NCI-H2081 (cell line): ENCODE measurements around the gene SIK2.
A peak's percentile ranks its signal among the peaks of the same experiment; 100 is the strongest.

Experiments used
- DNase-seq, 2 experiments: peaks; one replicate each; lab custom pipeline; 2025; lab: John Stamatoyannopoulos, UW

Gene SIK2

GRCh38 chr11:111601979-111602864 is at the start of gene SIK2:
TSS of gene SIK2 (plus strand) at chr11:111602449. CDS start at chr11:111602564, 115 bp downstream.
- DNase-seq: peak; percentile 98

- no peak for DNase-seq
These were observed 47.7 kb upstream of the SIK2 start for GRCh38 chr11:111554532-111554931.

DNA sequence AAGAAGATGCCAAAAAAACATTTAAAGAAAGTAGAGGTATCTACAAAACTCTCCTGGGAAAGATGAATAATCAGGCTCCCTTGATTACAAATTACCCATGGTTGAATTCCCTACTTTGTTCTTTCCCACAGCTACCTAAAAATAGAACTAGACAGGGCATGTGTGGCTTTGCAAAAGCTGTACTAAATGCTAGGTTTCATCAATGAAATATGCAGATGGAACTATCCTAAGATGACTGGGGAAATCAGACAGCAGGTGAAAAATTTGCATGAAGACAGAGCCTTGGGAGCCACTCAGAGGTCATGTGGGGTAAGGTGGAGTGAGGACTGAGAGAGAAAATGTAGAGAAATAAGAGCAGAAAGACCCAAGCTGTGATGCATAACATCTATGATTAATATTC is 47.0 kb upstream of the SIK2 start:
- no peak for DNase-seq

DNA sequence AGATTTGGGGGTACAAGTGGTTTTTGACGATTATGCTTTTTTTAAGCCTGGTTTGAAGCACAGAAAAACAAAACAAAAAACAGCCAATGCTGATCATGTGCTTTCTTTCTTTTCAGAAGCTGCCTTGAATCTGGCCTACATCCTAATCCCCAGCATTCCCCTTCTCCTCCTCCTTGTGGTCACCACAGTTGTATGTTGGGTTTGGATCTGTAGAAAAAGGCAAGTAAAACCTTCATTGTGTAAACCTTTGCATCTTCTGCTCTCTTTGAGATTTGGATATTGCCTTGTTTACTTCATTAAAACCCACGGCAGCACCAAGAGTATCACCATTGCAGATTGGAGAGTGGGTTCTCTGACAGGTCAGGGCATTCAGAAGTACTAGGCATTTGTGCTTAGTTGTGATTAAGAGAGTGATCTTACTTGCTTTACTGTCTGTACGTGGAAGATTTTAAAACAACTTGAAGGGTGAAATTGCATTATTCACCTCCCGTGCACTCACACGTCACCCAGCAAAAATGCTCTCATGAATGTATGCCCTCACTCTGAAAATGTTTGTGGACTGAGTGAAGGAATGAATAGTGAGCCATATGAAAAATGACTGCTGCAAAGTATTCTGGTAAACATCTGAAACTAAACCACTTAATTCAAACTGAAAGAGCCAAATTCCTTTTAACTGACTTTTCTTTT is 44.7 kb upstream of the SIK2 start:
- no peak for DNase-seq

DNA sequence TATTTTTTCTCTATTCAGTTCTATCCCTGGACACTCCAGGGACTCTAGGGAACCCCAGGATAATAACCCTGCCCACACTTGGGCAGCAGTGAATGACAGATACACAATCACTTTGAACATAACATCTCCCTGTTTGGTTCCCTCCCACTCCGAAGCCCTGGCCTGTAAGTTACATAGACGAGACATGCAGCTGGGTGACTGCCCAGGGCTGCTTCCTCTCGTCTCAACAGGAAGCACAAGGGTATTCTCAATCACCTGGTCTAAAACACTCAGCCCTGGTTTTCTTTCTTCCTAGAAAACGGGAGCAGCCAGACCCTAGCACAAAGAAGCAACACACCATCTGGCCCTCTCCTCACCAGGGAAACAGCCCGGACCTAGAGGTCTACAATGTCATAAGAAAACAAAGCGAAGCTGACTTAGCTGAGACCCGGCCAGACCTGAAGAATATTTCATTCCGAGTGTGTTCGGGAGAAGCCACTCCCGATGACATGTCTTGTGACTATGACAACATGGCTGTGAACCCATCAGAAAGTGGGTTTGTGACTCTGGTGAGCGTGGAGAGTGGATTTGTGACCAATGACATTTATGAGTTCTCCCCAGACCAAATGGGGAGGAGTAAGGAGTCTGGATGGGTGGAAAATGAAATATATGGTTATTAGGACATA is 42.3 kb upstream of the SIK2 start:
- DNase-seq: no peak

GRCh38 chr11:111560800-111561199 is 41.4 kb upstream of the SIK2 start:
- no peak for DNase-seq

DNA sequence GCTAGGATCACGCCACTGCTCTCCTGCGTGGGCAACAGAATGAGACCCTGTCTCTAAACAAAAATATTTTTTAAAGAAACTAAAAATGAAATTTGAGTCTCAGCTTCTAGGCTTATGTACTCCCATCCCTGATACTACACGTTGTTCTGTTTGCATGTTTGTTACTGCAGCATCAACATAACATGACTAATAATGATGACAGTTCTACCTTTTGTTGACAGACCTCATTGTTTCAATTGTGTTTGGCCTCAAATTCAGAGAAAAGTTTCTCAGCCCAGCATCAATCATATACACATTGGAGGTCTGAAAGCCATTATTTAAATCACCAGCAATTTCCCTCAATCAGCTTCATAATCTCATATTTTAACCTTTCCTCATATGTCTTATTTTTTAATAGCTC is 40.9 kb upstream of the SIK2 start:
- DNase-seq: no peak

DNA sequence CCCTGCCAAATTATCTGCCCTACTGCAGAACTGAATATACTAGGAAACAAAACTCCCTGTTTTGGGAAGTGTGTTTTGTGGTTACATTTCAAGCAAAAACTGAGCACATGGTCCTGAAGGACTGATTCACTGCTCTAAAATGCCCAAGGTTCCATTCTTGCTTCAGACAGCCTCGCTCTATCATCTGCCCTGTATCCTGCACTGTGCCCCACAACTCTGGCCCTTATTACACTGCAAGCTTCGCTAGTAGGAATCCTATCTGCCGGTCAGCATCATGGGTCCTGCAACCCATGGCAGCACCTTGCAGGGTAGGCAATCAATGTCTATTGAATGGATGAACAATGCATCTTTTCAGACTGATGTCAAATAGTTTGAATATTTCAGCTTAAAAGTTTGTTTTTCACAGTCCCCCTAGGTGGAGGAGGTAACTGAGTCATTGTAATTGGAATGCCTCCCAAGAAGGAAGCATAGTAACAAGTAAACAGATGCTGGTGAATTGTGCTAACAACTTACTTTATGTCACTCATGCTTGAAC is 40.4 kb upstream of the SIK2 start:
- no peak for DNase-seq

DNA sequence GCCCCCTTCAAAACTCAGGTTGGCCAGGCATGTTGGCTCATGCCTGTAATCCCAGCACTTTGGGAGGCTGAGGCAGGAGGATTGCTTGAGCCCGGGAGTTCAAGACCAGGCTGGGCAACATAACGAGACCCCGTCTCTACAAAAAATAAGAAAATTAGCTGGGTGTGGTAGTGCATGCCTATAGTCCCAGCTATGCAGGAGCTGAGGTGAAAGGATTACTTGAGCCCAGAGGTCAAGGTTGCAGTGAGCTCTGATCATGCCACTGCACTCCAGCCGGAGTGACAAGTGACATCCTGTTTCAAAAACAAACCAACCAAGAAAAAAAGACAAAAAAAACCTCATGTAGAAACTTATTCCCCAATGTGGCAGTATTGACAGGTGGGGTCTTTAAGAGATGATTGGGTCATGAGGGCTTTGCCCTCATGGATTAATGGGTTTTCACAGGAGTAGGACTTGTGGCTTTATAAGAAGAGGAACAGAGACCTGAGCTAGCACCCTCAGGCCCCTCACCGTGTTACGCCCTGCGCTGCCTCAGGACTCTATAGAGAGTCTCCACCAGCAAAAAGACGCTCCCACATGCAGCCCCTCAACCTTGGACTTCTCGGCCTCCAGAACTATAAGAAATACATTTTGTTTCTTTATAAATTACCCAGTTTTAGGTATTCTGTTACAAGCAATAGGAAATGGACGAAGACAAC is 39.4 kb upstream of the SIK2 start:
- DNase-seq: no peak

DNA sequence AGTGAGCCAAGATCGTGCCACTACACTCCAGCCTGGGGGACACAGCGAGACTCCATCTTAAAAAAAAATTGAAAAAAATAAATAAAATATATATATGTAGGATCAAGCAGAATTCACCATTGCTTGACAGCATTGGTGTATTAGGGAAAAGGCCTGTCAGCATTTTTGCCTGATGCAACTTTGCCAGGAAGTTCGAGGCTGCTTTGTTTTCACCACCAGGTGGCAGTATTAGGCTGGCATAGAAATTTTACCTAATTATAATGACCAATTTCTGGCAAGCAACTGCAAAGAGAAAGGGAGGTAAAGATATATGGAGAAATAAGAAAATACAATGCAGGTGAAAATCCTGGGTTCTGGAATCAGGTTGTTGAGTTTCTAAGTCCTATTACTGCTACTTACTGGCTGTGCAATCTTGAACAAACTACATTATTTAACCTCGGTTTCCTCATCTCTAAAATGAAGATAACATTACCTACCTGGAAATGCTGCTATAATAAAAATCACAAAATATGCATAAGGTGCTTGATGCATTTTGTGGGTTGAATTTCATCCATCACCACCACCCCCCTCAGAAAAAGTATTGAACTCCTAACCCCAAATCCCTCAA is 37.0 kb upstream of the SIK2 start:
- DNase-seq: peak; percentile 66 to 83

- no peak for DNase-seq
These were observed 35.9 kb upstream of the SIK2 start for GRCh38 chr11:111566324-111566723.

DNA sequence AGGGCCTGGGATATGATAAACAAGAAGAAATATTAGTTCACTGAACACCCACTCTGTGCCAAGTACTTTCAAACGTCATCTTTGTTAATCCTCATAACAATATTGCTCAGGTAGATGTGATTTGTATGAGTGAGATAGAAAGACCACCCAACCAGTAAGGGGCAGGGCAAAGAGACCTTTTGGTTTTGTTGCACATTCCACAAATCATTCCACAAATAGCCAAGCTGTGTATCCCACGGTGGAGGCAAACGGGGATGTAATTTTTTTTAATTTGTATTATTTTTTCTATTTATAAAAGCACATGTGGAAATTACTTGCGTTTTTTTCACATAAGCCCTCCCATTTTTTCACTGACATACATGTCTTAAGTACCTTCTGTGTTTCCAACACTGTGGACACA is 32.8 kb upstream of the SIK2 start:
- DNase-seq: no peak

GRCh38 chr11:111570796-111571195 is 31.5 kb upstream of the SIK2 start:
- no peak for DNase-seq

- DNase-seq: no peak
These were observed 30.3 kb upstream of the SIK2 start for GRCh38 chr11:111571829-111572501.

DNA sequence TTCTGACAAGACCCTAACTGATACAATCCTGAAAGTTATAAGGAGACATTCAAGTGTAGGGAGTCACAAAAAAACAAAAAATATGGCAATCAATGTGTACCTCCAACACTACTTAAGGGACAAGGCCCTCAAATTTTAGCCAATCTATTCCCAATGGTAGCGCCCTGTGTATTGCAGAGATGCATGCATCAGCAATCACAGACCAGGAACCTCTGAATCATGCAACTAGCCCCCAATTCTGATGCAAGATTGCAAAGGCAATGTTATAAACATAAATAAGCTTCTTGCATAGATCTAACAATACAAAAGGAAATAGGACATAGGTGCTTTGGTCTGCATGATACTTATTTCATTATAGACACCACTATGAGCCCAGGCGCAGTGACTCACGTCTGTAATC is 29.7 kb upstream of the SIK2 start:
- DNase-seq: no peak

- peak in 1 of 2 experiments; percentile 32 for DNase-seq
These were observed 28.4 kb upstream of the SIK2 start for GRCh38 chr11:111573821-111574249.

DNA sequence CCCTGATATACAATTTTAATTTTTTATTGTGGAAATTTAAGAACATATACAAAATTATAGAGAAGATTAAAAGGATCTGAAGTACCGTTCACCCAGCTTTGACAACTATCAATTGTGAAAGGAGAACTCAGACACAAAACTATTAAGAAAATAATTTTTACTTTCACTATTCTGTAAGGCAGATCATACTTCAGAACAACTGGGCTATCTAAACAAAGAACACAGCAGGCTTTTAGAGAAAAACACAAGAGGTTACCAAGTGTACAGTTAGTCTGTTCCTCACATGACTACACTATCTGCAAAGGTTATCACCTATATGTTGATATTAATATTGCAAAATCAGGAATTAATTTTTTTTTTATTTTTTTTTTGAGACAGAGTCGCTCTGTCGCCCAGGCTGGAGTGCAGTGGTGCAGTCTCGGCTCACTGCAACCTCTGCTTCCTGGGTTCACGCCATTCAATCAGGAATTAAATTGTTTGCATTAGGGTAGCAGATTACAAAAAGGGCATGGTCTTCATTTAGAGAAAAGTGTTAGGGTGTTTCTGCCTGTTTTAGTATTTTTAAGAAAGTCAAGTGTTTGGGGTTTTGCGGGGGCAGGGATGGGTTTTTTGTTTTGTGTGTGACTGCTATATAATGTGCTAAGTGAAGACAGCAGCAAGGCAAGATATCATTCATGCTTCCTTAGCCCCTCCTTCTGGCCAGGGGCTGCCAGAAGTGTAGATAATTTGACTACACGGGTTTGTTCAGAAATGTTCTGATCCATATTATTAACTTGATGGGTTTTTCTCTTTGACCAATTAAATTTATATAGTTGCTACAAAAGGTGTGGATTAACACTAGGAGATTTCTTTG is 27.6 kb upstream of the SIK2 start:
- peak in 1 of 2 experiments; percentile 15 for DNase-seq

DNA sequence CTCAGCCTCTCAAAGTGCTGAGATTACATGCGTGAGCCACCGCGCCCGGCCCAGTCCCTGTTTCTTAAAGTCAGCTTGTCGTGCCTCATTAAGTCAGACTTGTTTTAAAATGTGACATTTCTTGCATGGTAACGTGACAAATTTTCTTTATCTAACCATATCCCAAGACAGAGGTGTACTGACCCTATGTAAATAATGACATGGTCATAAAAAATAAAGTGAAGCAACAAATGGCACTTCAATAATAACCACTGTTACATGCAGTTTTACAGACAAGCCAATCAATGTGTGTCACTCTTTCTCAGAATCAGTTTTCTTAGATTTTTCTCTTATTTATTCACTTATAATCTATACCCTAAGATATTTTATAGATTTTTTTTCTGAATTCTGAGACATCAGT is 26.5 kb upstream of the SIK2 start:
- DNase-seq: no peak

GRCh38 chr11:111577821-111578220 is 24.4 kb upstream of the SIK2 start:
- DNase-seq: no peak

DNA sequence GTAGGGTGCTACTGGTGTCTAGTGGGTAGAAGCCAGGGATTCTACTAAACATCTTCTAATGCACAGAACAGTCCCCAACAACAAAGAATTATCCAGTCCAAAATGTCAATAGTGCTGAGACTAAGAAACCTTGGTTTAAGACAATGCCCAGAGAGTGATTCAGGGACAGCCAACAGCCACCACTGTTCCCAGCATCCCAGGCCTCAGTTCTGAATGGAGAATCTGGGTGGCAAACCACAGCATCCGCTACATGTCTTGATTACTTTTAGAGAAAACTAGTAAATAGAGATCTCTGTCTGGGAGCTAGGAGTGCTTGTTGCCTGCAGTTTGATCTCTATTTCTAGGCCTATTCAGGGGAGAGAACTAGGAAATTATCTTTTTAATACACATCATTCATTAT is 20.9 kb upstream of the SIK2 start:
- DNase-seq: no peak
